Measurements from ENCODE around the gene CDKN2D.

The CDKN2D gene

DNA sequence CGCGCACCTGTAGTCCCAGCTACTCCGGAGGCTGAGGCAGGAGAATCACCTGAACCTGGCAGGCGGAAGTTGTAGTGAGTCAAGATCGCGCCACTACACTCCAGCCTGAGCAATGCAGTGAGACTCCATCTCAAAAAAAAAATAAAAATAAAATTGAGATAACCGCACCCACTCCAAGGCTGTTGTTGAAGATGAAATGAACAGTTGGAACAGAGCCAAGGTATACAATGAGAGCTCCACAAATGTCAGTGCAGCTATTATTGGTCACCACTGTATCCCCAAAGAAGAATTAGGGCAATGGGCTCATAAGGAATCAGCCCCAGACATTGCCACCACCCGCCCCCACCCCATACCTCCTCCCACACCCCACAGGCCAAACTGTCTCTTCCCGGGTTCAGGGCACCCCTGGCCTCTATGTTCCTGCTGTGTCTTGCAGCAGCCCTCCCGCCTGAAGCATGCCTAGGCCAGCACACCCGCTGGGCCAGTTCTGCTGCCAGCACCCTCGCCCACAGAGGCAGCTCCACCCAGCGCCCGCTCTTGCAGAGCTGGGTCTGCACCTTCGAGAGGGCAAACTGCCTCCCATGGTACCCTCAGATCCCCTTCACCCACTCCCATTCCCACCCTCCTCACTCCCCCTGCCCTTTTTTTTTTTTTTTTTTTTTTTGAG lies 48.0 kb downstream of the CDKN2D start:
- DNase-seq (ENCODE audit: low spot score) = peak; percentile 17

DNA sequence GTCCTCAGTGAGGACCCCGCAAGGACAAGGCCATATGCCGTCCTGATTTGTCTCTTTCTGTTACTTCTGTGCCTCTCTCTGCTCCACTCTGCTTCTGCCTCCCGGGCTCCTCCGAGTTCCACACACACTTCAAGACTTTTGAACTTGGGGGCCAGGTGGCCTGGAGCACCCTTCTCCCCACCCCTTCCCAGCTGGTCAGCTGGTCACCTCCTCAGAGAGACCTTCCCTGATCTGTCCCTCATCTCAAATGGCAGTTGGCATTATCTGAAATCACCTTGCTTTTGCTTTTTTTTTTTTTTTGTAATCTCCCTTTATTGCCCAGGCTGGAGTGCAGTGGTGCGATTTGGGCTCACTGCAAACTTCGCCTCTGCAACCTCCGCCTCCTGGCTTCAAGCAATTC lies 49.4 kb downstream of the CDKN2D start:
- no peak for DNase-seq (ENCODE audit: low spot score)

DNA sequence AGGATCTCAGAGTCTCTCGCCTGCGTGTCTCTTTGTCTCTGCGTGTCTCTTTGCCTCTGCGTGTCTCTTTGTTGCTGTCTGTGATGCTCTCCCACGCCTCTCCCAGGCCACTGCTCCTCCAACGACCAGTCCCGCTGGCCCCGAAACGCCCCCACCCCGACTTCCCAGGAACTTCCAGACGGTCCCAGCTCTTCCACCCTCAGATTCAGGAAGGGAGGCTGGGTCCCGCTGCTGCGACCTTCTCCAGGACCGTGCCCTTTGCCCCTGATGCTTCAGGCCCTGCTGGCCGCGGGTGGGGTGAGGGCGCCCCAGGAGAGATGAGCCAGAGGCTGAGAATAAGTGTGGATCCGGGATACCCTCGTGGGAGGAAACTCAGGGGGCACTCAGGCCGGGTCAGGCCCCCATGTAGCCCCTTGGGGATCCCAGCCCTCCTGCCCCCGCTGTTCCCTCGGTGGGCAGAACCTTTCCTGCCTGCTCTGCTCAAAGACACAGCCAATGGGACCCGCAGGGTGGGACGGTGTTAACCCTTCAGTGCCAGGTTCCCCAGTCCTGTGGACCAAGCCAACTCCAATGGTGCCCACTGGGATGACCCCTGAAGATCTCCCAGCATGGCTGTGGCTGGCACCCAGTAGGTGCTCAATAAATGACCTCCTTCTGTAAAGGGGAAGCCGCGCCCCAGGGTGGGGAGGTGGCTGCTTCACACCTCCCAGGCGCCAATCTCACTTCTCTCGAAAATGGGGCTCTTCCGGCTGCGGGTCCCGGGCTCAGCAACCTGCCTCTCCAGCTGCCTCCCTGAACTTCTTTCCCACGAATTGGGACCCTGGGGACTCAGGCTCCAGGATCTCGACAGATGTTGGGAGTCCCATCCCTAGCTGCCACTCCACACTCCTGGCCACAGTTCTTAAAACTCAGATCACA lies 50.1 kb downstream of the CDKN2D start:
- DNase-seq (ENCODE audit: low spot score) = no peak

DNA sequence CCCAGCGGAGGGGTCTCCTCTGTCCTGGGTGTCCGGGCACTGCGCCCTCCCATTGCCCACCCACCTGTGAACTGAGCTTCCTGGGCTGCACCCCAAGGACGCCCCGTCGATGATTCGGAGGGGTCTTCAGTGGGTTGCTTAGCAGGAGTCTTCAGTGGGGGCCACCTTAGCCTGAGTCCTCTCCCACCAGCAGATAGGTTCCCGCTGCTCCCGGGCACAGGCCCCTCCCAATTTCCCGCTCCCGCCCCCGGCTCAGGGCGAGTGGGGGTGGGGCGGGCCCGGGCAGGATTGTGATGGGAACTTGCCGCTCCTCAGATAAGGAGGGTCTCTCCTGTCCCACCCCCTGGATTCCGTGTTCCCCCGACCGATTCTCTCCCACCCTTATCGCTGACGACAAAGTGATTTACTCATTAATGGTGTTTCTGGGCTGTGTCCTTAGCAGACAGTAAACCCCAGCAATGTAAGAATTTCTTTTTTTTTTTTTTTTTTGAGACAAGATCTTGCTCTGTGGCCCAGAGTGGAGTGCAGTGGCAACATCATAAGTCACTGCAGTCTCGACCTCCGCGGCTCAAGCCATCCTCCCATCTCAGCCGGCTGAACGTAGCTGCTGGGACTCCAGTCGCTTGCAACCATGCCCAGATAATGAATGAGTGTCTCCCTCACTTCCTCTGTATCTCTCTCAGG lies 50.9 kb downstream of the CDKN2D start:
- no peak for DNase-seq (ENCODE audit: low spot score)

DNA sequence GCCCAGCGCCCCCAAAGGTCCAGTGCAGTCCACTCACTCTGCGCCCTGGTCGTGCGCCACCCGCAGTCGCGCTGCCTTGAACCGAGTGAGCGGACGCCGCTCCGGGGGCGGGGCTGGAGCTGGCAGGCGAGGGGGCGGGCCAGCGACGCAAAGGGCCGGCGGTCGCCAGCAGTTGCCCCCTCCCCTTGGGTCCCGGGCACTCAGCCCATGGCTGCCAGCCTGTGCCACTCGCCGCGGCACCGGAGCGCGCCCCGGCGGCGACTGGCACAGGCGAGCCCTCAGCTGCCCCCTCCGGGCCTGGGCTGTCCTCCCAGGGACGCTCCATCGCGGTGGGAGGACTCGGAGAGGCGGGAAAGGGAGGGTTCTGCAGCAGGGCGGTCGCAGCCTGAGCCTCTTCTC lies 51.4 kb downstream of the CDKN2D start, which contains the start of gene S1PR5:
Gene S1PR5, minus strand, starts transcription at position 87 of the 399 bp plus-strand sequence. CDS start 2,436 bp downstream, outside the sequence.
- no peak for DNase-seq (ENCODE audit: low spot score)

DNA sequence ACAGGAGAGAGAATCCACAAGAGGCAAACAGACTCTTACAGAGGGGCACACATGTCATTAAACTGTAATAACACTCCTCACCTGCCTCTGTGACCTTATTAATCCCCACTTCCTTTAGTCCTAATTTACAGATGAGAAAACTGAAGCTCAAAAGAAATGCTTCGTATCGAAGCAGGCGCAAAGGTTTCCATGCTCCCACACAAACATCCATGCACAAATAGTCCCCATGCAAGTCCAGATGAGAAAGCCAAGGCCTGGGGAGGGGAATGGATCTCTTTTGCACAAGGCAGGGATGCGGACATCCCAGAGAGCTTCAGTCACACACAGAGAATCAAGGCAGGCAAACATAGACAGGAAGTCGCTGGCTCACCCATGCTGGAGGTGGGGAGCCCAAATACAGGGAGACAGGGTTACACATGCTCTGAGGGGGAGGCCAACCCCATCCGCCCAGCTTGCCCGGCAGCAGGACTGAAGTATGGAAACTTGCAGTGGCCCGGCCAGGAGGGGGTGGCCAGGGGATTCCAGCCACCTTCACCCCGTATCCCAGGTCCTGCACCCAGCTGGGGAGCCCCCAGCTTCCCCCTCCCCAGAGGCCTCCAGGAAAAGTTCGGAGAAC lies 52.0 kb downstream of the CDKN2D start:
- no peak for DNase-seq (ENCODE audit: low spot score)

Measured in hematopoietic multipotent progenitor cell treated with erythropoietin and hydrocortisone succinate and interleukin-3 and kit ligand, for 15 days (in vitro differentiated cells).